Measurements from ENCODE around the gene FILIP1.

GRCh38 chr6:75279418-75279817, 214.2 kb downstream of the FILIP1 start:
- no peak for TF ChIP-seq CTCF (IDR thresholded peaks at IDR 0.05)
- no peak for TF ChIP-seq POLR2A (IDR thresholded peaks at IDR 0.05)
- TF ChIP-seq POLR2AphosphoS5 (IDR thresholded peaks at IDR 0.05): no peak

Measured in upper lobe of left lung (tissue), 4 donors.